Measurements from ENCODE around the gene COPG1.

DNA sequence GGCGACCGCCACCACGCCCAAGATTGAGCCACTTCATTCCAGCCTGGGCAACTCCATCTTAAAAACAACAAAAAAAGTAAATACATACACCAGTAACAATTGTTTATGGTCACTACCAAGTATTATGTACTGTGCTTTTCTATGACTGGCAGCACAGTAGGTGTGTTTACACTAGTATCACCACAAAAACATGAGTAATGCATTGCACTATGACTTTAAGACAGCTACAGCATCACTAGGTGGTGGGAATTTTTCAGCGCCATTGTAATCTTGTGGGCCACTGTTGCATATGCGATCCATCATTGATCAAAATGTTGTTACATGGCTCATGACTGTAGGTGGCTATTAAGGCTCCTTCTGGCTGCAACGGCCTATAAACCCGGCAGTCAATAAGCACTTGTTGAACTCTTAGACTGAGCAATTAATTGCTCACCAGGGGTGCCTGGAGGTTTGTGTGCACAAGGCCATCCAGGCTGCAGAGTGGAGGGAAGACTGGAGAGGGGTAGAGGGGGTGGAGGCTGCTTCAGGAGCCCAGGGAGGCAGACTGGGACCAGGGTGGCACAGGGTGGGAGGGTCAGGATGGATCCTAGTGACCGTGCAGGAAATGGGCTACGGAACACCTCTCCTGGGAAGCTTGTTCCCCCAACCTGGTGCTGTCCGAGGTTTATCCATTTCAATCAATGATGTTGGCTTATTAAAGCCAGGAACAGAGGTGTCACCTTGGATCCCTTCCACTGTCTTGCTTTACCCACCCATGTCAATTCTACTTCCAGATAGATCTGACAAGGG, 17.9 kb upstream of the COPG1 start:
- TF ChIP-seq, protein P1, sequence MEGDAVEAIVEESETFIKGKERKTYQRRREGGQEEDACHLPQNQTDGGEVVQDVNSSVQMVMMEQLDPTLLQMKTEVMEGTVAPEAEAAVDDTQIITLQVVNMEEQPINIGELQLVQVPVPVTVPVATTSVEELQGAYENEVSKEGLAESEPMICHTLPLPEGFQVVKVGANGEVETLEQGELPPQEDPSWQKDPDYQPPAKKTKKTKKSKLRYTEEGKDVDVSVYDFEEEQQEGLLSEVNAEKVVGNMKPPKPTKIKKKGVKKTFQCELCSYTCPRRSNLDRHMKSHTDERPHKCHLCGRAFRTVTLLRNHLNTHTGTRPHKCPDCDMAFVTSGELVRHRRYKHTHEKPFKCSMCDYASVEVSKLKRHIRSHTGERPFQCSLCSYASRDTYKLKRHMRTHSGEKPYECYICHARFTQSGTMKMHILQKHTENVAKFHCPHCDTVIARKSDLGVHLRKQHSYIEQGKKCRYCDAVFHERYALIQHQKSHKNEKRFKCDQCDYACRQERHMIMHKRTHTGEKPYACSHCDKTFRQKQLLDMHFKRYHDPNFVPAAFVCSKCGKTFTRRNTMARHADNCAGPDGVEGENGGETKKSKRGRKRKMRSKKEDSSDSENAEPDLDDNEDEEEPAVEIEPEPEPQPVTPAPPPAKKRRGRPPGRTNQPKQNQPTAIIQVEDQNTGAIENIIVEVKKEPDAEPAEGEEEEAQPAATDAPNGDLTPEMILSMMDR (IDR thresholded peaks at IDR 0.05): no peak
- TF ChIP-seq POLR2A (IDR thresholded peaks at IDR 0.05): no peak
